ENCODE data around the gene CRB3. TPM values are rescaled to one million over a fixed set of nuclear protein-coding genes. Genes with fewer than 3 reads are reported as not detected.

The CRB3 gene
- total RNA-seq, 2 donors from 2014 or later = not detected

DNA sequence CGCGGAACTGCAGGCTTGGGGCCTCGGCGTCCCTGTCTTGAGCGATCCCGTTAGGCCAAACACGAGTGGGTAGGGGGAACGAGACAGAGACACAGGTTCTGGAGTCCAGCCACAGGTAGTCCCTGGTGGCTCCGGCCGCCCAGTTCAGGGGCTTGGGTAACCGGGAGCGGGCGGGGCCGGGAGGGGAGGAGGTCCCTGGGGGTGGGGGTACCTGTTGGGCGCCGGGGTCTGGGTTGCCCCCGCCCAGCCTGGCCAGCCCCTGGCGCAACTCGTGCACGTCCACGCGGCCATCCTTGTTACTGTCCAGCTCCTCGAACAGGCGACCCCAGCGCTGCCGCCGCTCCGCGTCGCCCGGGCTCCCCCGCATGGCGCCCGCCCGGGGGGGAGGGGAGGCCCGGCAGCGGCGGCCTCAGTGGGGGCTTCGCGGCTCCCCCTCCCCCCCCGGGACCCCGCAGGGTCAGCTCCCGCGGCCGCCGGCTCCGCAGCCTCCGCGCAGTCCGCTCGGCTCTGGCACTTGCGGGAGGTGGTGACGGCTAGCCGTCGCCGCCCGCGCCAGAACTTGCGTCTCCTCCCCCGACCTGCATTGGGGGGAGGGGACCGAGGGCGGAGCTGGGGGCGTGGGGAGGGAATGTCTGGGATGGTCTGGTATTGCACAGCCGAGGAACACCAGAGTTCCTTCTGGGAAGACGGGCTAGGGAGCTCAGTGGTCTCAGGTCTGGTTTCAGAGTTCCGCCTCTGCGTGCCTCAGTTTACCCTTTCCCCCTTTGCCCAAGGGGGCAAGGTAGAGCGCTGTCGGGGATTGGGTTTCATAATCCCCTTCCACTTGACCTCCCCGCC, 4.6 kb upstream of the CRB3 start, which contains the start of gene SLC25A23:
Gene SLC25A23, minus strand, starts transcription at position 531 of the 837 bp plus-strand sequence. Its CDS starts 164 bp downstream, at position 367.
- ATAC-seq (peak; percentile 80 to 84), DNase-seq (peak; percentile 73)
- intact Hi-C loops (cut with DNase I) = no loop called here

- intact Hi-C loops (cut with DNase I) = no loop called here
- DNase-seq (peak; percentile 98), ATAC-seq (peak; percentile 94 to 95)
Observed at GRCh38 chr19:6460099-6460884, 3.8 kb upstream of the CRB3 start.

GRCh38 chr19:6465006-6465405, 935 bp downstream of the CRB3 start:
- DNase-seq (no peak), ATAC-seq (no peak)
- intact Hi-C loops (cut with DNase I) = no loop called here

GRCh38 chr19:6465663-6466062, 1.6 kb downstream of the CRB3 start:
- intact Hi-C loops (cut with DNase I) = no loop called here
- no peak for DNase-seq
- no peak for ATAC-seq

GRCh38 chr19:6466526-6467248, 2.6 kb downstream of the CRB3 start:
- no peak for ATAC-seq
- intact Hi-C loops (cut with DNase I) = no loop called here

DNA sequence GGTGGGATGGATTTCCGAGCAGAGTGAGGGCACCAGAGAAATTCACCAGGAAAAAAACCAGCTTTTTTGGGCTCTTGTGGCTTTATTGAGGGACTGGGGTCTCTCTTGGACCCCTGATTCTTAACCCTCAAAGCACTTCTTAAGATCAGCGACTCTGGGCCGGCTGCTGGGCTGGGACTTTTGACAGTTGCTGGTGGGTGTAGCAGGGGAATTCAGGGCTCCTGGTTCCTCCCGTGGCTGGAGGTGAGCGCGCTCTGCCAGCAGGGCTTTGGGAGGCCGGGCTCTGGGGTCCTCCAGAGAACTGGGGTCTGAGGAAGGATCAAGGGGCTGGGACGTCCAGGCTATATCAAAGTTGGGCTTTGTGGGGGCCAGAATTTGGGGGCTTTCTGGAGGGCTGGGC, 3.3 kb downstream of the CRB3 start:
- intact Hi-C loops (cut with DNase I) = no loop called here
- no peak for ATAC-seq

More at GRCh38 chr19:6466526-6467248, 2.6 kb downstream of the CRB3 start:
- no peak for DNase-seq

GRCh38 chr19:6470173-6470572, 6.1 kb downstream of the CRB3 start:
- ATAC-seq (no peak), DNase-seq (no peak)
- intact Hi-C loops (cut with DNase I) = no loop called here

More for the DNA sequence above, 3.3 kb downstream of the CRB3 start:
- no peak for DNase-seq

GRCh38 chr19:6471076-6471475, 7.0 kb downstream of the CRB3 start:
- DNase-seq (no peak), ATAC-seq (no peak)
- intact Hi-C loops (cut with DNase I) = no loop called here

DNA sequence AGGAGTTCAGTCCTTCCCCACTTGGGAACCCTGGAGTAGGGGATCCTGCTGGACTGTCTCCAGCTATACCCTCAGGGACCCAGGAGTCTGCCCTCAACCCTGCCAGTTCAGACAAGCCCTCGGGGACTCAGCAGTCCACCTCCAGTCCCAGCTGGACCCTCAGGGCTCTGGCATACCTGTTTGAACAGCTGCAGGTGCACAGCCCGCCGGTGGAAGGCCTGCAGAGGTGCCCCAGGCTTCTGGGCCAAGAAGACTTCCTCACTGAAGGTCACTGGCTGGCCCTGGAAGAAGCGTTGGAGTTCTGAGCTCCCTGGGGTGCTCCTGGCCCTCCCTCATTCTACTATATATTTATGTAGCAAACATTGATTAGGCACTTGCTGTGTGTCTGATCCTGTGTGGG, 8.6 kb downstream of the CRB3 start:
- intact Hi-C loops (cut with DNase I) = no loop called here
- DNase-seq (no peak), ATAC-seq (no peak)

DNA sequence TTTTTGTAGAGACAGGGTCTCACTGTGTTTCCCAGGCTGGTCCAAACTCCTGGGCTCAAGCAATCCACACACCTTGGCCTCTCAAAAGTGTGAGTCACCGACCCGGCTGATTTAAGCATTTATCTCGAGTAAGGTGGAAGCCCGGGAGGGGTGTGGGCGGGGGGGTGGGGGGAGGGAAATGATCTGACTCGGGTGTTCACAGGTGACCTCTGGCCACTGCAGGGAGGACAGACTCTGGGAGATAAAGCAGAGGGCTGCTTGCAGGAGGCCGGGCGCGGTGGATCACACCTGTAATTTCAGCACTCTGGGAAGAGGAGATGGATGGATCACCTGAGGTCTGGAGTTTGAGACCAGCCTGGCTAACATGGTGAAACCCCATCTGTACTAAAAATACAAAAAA, 9.6 kb downstream of the CRB3 start:
- ATAC-seq (no peak), DNase-seq (no peak)
- intact Hi-C loops (cut with DNase I) = no loop called here

- DNase-seq (no peak), ATAC-seq (no peak)
- intact Hi-C loops (cut with DNase I) = no loop called here
Observed at GRCh38 chr19:6475321-6476108, 11.4 kb downstream of the CRB3 start.

DNA sequence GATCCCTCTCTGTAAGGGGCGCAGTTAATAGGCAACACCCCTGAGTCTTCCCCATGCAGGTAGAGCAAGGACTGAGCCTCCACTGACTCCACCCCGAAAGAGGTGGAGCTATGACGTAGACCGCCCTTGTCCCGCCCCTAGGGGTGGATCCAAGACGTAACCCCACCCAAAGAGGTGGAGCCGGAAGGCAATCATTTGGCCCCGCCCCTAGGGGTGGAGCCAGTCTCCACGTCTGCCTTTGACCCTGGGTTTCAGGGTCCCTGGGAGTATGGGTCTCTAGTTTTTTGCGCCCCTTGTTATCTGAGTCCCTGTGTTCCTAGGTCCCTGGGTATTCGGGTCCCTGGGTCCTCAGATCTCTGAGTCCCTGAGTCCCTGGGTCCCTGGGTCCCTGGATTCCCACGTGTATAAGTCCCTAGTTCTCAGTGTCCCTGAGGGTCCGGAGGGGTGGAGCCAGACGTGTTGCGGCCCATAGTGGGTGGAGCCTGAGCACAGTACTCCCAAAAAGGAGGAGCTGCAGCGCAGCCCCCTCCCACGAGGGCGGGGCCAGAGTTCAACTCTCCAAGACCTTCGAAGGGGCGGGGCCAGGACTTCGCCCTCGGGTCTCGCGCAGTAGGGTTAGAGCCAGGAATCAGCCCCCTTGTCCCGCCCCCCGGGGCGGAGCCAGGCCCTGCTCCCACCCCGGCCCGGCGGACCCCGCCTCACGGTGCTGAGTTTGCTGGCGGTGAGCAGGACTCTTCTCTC, 12.3 kb downstream of the CRB3 start:
- DNase-seq = peak; percentile 67

GRCh38 chr19:6476896-6477431, 12.9 kb downstream of the CRB3 start:
- intact Hi-C loops (cut with DNase I) = no loop called here
- no peak for ATAC-seq
- no peak for DNase-seq

More for the DNA sequence above, 12.3 kb downstream of the CRB3 start:
- peak; percentile 42 to 76 for ATAC-seq
- intact Hi-C loops (cut with DNase I) = no loop called here

DNA sequence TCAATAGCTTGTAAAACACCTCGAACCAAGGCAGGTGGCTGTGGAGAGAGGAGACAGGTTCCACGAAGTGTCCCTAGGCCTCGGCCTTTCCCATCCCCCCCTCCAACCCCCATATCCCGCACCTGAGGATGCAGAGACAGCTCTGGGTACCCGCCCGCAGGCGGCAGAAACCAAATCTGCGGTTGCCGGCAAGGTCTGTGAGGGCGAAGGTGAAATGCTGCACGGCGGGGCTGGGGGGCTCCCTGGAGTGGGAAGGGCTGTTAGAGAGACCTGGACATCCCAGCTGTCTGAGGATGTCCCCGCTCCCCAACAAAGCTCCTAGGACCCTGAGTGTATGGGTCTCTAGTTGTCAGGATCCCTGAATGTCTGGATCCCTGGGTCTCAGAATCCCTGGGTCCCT, 14.7 kb downstream of the CRB3 start:
- DNase-seq (no peak), ATAC-seq (no peak)
- intact Hi-C loops (cut with DNase I) = no loop called here

- ATAC-seq (no peak), DNase-seq (no peak)
- intact Hi-C loops (cut with DNase I) = no loop called here
Observed at GRCh38 chr19:6479836-6480398, 15.8 kb downstream of the CRB3 start.

- intact Hi-C loops (cut with DNase I) = no loop called here
- no peak for ATAC-seq
- no peak for DNase-seq
Observed at GRCh38 chr19:6480848-6481415, 16.9 kb downstream of the CRB3 start.
